Transverse colon (tissue), 4 donors: Measurements from ENCODE around the gene ALOX5AP. TPM values are rescaled to one million over a fixed set of nuclear protein-coding genes. Genes with fewer than 3 reads are reported as not detected.

Source experiments
- DNase-seq: peaks from one replicate; pipeline ENCODE4 v3.0.0-alpha.2; 2019
- H3K27ac ChIP-seq, 4 donors: fragments of 200-600 bp; sonication (generic); 2 replicates each; pipeline ENCODE4 v1.5.1; 2016 to 2018; ENCODE audit warnings: inconsistent platforms in 4 of 4
- H3K27me3 ChIP-seq: fragments of 200-600 bp; sonication (generic); 2 replicates; pipeline ENCODE4 v1.5.1; 2017; ENCODE audit warnings: inconsistent platforms
- H3K36me3 ChIP-seq, 4 donors: fragments of 200-600 bp; sonication (generic); 2 replicates each; pipeline ENCODE4 v1.5.1; 2017 to 2019; ENCODE audit warnings: inconsistent platforms in 4 of 4
- H3K4me1 ChIP-seq, 4 donors: fragments of 200-600 bp; sonication (generic); 2 replicates each; pipeline ENCODE4 v1.5.1; 2017 to 2020; ENCODE audit warnings: inconsistent platforms in 4 of 4
- H3K4me3 ChIP-seq, 4 donors: fragments of 200-600 bp; sonication (generic); 1 replicate in 1 of 4; 2 replicates in 3 of 4; pipeline versions ENCODE4 v1.5.1 to v1.6.1; 2017 to 2019; ENCODE audit warnings: inconsistent platforms in 4 of 4
- H3K9me3 ChIP-seq, 2 donors: fragments of 200-600 bp; sonication (generic); 2 replicates each; pipeline ENCODE4 v1.5.1; 2017 to 2019; ENCODE audit warnings: inconsistent platforms in 2 of 2
- CTCF ChIP-seq, 5 experiments: fragments of 200-600 bp in 3 of 5; fragments of 450-650 bp in 2 of 5; sonication (generic) in 3 of 5; IDR thresholded peaks; 1 replicate in 2 of 5; 2 replicates in 3 of 5; pipeline ENCODE4 v1.5.1; 2016 to 2017; ENCODE audit warnings: antibody characterized with exemption in 5 of 5, inconsistent platforms in 3 of 5, mild to moderate bottlenecking in 2 of 5, moderate library complexity in 1 of 5
- EP300 ChIP-seq: sonication (generic); formaldehyde crosslinking; IDR thresholded peaks from one replicate; pipeline ENCODE4 v1.6.1; 2017; ENCODE audit warnings: antibody characterized with exemption, low read depth
- POLR2A ChIP-seq: fragments of 450-650 bp; IDR thresholded peaks from one replicate; pipeline ENCODE4 v1.6.1; 2016; ENCODE audit warnings: antibody characterized with exemption, mild to moderate bottlenecking, moderate library complexity
- POLR2AphosphoS5 ChIP-seq, 3 donors: sonication (generic); formaldehyde crosslinking; IDR thresholded peaks; one replicate each; pipeline ENCODE4 v1.6.1; 2016; ENCODE audit warnings: antibody characterized with exemption in 3 of 3
- WGBS, 2 donors: methylation state at CpG; one replicate each; pipeline ENCODE4 v1.1.5; 2018; ENCODE audit warnings: low coverage in 1 of 2; 5-methylcytosine and 5-hydroxymethylcytosine counted together
- in situ Hi-C, 4 donors: fragments of 200-750 bp; cut with MboI; loops; one replicate each; pipeline versions ENCODE4 v1.15.0 to v1.15.1; 2017; ENCODE audit warnings: low sequenced_read_pairs in 3 of 4, low pct_ligation_motif_present in 1 of 4, low pct_unique_long_range_greater_than_20kb in 1 of 4
- intact Hi-C: fragments of 100-400 bp; cut with DNase I; formaldehyde crosslinking; loops from one replicate; pipeline ENCODE4 v1.15.1; 2023; ENCODE audit warnings: low total_unique reads
- total RNA-seq, 4 donors: library from RNA; depleted of rRNA; stranded (reverse); fragments of >200 nt; gene quantifications; one replicate each; pipeline ENCODE4 v1.1.0, GENCODE V29; 2016

The ALOX5AP gene
- total RNA-seq, 4 donors from 2014 or later: 1.2 to 18.7 (median 14.1) TPM

GRCh38 chr13:30790592-30790991, 55.2 kb downstream of the ALOX5AP start:
- TF ChIP-seq POLR2AphosphoS5 (IDR thresholded peaks at IDR 0.05) (no peak), POLR2A (no peak), CTCF (IDR thresholded peaks at IDR 0.05) (no peak), EP300 (no peak)
- intact Hi-C loops: loop anchor here (10.0 kb wide), 1 partner anchor 116 kb away; no protein-coding TSS in a partner anchor
- H3K27ac ChIP-seq: no peak overlapping the region
- H3K36me3 ChIP-seq: no peaks in the 10 kb centered on the region
- no peak overlapping the region for H3K4me3 ChIP-seq
- peaks cover 0 to 15% (median 0%) of the 10 kb centered on the region in 4 donors for H3K4me1 ChIP-seq
- no peak for DNase-seq
- WGBS, 2 donors: 94 to 100% methylated on average over 1 to 2 of the region's 2 CpGs
- in situ Hi-C loops: loop anchor here in 2 of 4 donors (10.0 kb wide), 2 partner anchors 106 to 116 kb away; no protein-coding TSS in a partner anchor
- no peaks in the 10 kb centered on the region for H3K9me3 ChIP-seq
- no peaks in the 10 kb centered on the region for H3K27me3 ChIP-seq

GRCh38 chr13:30791354-30792001, 56.1 kb downstream of the ALOX5AP start:
- Histone ChIP-seq H3K4me3 (no peak overlapping the region), H3K4me1 (peaks cover 0 to 22% (median 6%) of the 10 kb centered on the region in 4 donors), H3K27me3 (no peaks in the 10 kb centered on the region), H3K9me3 (no peaks in the 10 kb centered on the region), H3K27ac (no peak overlapping the region), H3K36me3 (no peaks in the 10 kb centered on the region)
- 74% methylated on average over 11 of the region's 11 CpGs; no CpG with 5 or more reads in 1 of the 2 donors for WGBS, 2 donors
- in situ Hi-C loops: loop anchor here in 2 of 4 donors (10.0 kb wide), 2 partner anchors 107 to 117 kb away; no protein-coding TSS in a partner anchor
- TF ChIP-seq EP300 (no peak), POLR2AphosphoS5 (IDR thresholded peaks at IDR 0.05) (no peak), CTCF (IDR thresholded peaks at IDR 0.05) (no peak), POLR2A (no peak)
- no peak for DNase-seq
- intact Hi-C loops: loop anchor here (10.0 kb wide), 1 partner anchor 117 kb away; no protein-coding TSS in a partner anchor

GRCh38 chr13:30792285-30793000, 57.1 kb downstream of the ALOX5AP start:
- peak; percentile 50 for DNase-seq
- H3K9me3 ChIP-seq: no peaks in the 10 kb centered on the region
- in situ Hi-C loops: loop anchor here in 2 of 4 donors (10.0 kb wide), 2 partner anchors 108 to 118 kb away; no protein-coding TSS in a partner anchor
- intact Hi-C loops: loop anchor here (10.0 kb wide), 1 partner anchor 118 kb away; no protein-coding TSS in a partner anchor
- H3K4me1 ChIP-seq: peaks cover 0 to 27% (median 8%) of the 10 kb centered on the region in 4 donors
- no peaks in the 10 kb centered on the region for H3K36me3 ChIP-seq
- no peak overlapping the region for H3K4me3 ChIP-seq
- WGBS, 2 donors: 30 to 54% methylated on average over 2 to 12 of the region's 12 CpGs
- peak in 2 of 5 experiments; percentile 9 to 13 for TF ChIP-seq CTCF (IDR thresholded peaks at IDR 0.05)
- TF ChIP-seq EP300: no peak
- H3K27me3 ChIP-seq: no peaks in the 10 kb centered on the region
- peak overlapping the region; percentile 17 to 54 (median 43) for H3K27ac ChIP-seq

- Histone ChIP-seq H3K4me3 (no peak overlapping the region), H3K9me3 (no peaks in the 10 kb centered on the region), H3K4me1 (peaks cover 0 to 32% (median 8%) of the 10 kb centered on the region in 4 donors), H3K36me3 (no peaks in the 10 kb centered on the region), H3K27me3 (no peaks in the 10 kb centered on the region), H3K27ac (no peak overlapping the region)
- intact Hi-C loops (loop anchor here (10.0 kb wide), 1 partner anchor 121 kb away; no protein-coding TSS in a partner anchor), in situ Hi-C loops (loop anchor here (5.0 to 10.0 kb wide), 4 partner anchors 111 to 121 kb away; no protein-coding TSS in a partner anchor)
- TF ChIP-seq POLR2A (no peak), CTCF (IDR thresholded peaks at IDR 0.05) (no peak), POLR2AphosphoS5 (IDR thresholded peaks at IDR 0.05) (no peak), EP300 (no peak)
- no peak for DNase-seq
- WGBS, 2 donors: 14 to 21% methylated on average over 2 to 4 of the region's 4 CpGs
Measured at GRCh38 chr13:30796132-30796572, 60.8 kb downstream of the ALOX5AP start.
